Nephron (organoid): ENCODE data around the gene MPL.

ENCODE experiments used
- H3K27ac Mint-ChIP-seq, 3 experiments: 2 replicates each; pipeline ENCODE4 v1.8.0; 2020; ENCODE audit warnings: mixed read lengths in 3 of 3, mild to moderate bottlenecking in 2 of 3, moderate library complexity in 1 of 3
- H3K27me3 Mint-ChIP-seq: 2 replicates; pipeline ENCODE4 v1.8.0; 2021; ENCODE audit warnings: low read depth, mild to moderate bottlenecking, moderate library complexity, mixed read lengths
- H3K36me3 Mint-ChIP-seq: 2 replicates; pipeline ENCODE4 v1.8.0; 2020; ENCODE audit warnings: low read depth, mixed read lengths
- H3K4me1 Mint-ChIP-seq: 2 replicates; pipeline ENCODE4 v1.8.0; 2020; ENCODE audit warnings: mixed read lengths
- H3K4me3 Mint-ChIP-seq, 3 experiments: 2 replicates each; pipeline ENCODE4 v1.8.0; 2020; ENCODE audit warnings: mild to moderate bottlenecking in 3 of 3, mixed read lengths in 3 of 3, moderate library complexity in 2 of 3
- H3K9me3 Mint-ChIP-seq: 2 replicates; pipeline ENCODE4 v1.8.0; 2020; ENCODE audit warnings: mixed read lengths
- TF ChIP-seq, protein P1 (sequence below), 3 experiments: fragments of 200-600 bp; sonication (generic); IDR thresholded peaks; one replicate each; pipeline ENCODE4 v1.5.0; 2021; ENCODE audit warnings: antibody characterized with exemption in 3 of 3; ENCODE audit not compliant: unreplicated experiment in 3 of 3

Gene MPL

GRCh38 chr1:43313771-43314170 is 23.8 kb upstream of the MPL start:
- no peaks in the 10 kb centered on the region for H3K36me3 Mint-ChIP-seq
- no peak overlapping the region for H3K27ac Mint-ChIP-seq
- peaks cover 10% of the 10 kb centered on the region for H3K27me3 Mint-ChIP-seq
- no peaks in the 10 kb centered on the region for H3K9me3 Mint-ChIP-seq
- H3K4me3 Mint-ChIP-seq = no peak overlapping the region
- H3K4me1 Mint-ChIP-seq = no peaks in the 10 kb centered on the region
- TF ChIP-seq, protein P1, sequence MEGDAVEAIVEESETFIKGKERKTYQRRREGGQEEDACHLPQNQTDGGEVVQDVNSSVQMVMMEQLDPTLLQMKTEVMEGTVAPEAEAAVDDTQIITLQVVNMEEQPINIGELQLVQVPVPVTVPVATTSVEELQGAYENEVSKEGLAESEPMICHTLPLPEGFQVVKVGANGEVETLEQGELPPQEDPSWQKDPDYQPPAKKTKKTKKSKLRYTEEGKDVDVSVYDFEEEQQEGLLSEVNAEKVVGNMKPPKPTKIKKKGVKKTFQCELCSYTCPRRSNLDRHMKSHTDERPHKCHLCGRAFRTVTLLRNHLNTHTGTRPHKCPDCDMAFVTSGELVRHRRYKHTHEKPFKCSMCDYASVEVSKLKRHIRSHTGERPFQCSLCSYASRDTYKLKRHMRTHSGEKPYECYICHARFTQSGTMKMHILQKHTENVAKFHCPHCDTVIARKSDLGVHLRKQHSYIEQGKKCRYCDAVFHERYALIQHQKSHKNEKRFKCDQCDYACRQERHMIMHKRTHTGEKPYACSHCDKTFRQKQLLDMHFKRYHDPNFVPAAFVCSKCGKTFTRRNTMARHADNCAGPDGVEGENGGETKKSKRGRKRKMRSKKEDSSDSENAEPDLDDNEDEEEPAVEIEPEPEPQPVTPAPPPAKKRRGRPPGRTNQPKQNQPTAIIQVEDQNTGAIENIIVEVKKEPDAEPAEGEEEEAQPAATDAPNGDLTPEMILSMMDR (IDR thresholded peaks at IDR 0.05; ENCODE audit: unreplicated experiment in 3 of 3) = no peak

DNA sequence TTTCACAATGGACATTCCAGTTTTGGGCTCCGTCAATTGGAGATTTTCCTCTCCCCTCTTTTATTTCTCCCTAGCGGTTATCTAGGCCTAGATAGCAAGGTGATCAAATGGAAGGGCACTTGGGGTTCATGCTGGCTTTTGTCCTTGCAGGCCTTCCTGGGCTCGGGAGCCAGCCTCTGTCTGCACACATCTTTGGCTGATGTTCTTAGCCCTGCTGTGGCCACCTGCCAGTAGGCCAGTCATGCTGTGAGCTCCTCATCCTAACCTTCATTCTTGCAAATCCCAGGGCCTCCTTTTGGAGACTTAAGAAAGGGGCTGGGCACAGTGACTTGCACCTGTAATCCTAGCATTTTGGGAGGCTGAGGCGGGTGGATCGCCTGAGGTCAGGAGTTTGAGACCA is 23.4 kb upstream of the MPL start:
- H3K4me1 Mint-ChIP-seq = no peaks in the 10 kb centered on the region
- H3K4me3 Mint-ChIP-seq = no peak overlapping the region
- H3K27me3 Mint-ChIP-seq = peaks cover 10% of the 10 kb centered on the region
- TF ChIP-seq, protein P1 (IDR thresholded peaks at IDR 0.05; ENCODE audit: unreplicated experiment in 3 of 3) = no peak
- no peaks in the 10 kb centered on the region for H3K9me3 Mint-ChIP-seq
- no peak overlapping the region for H3K27ac Mint-ChIP-seq
- no peaks in the 10 kb centered on the region for H3K36me3 Mint-ChIP-seq

GRCh38 chr1:43315481-43315880 is 22.1 kb upstream of the MPL start:
- Mint-ChIP-seq H3K9me3 (no peaks in the 10 kb centered on the region), H3K4me3 (no peak overlapping the region), H3K36me3 (no peaks in the 10 kb centered on the region), H3K27me3 (peaks cover 10% of the 10 kb centered on the region), H3K27ac (no peak overlapping the region), H3K4me1 (no peaks in the 10 kb centered on the region)
- TF ChIP-seq, protein P1 (IDR thresholded peaks at IDR 0.05; ENCODE audit: unreplicated experiment in 3 of 3) = no peak

DNA sequence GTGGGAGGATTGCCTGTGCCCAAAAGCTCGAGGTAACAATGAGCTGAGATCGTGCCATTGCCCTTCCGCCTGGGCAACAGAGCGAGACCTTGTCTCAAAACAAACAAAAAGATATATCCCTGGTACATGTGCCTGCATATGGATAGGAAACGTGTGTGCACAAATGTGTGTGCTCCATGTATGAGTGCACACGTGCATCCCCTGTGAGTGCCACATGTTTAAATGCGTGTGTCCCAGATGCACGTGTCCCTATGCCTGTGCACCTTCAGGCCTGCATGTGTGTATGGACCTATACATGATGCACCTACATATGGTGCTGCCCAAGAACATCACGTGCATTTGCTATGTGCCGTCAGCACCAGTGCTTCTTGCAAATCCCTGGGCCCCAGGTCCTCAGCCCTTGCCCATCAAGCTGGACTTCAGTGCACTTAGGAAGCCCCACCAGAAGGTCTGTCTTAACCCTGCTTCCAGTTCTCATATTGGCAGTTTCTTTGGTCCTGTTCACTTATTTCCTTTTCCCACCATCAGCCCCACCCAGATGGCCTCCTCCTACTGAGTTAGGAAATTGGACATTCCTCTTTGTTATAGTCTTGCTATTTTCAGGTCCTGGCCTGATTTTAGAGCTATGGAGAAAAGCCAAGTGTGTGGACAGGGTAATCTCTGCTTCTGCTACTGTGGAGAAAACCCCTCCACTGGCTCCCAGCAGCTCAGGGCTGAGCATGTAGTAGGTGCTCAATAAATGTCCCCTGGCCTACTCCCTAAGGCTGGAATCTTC is 21.5 kb upstream of the MPL start:
- Mint-ChIP-seq H3K9me3 (no peaks in the 10 kb centered on the region), H3K27me3 (peaks cover 10% of the 10 kb centered on the region), H3K4me3 (no peak overlapping the region), H3K36me3 (no peaks in the 10 kb centered on the region), H3K4me1 (no peaks in the 10 kb centered on the region), H3K27ac (no peak overlapping the region)
- TF ChIP-seq, protein P1 (IDR thresholded peaks at IDR 0.05; ENCODE audit: unreplicated experiment in 3 of 3) = no peak

DNA sequence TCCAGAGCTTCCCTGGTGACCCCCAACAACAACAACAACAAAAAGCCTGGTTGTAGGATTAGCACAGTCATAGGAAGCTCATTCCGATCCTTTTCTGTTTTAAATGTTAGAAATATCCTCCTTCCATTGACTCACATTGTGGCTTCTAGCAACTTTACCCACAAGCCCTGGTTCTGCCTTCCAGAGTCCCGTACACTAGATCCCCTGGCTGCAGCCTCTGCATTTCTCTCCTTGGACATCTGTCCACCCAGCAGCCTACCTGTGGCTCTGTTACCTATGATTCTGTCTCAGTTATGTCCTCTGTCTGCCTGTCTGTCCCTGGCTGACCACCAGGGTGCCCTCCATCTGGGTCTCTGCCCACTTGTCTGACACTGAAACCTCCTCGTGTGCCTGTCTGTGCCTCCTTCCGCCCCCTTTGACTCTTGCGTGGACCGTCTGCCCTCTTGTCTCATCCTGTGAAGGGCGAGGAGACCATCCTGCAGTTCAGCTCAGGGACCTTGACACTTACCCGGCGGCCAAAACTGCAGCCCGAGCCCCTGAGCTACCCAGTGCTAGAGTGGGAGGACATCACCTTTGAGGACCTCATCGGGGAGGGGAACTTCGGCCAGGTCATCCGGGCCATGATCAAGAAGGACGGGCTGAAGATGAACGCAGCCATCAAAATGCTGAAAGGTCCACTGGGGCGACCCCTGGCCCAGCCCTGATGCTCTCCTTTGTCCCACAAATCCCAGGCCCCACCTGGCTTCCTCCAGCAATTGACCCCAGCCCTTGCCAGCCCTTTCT is 20.7 kb upstream of the MPL start:
- no peaks in the 10 kb centered on the region for H3K4me1 Mint-ChIP-seq
- H3K36me3 Mint-ChIP-seq = no peaks in the 10 kb centered on the region
- TF ChIP-seq, protein P1 (IDR thresholded peaks at IDR 0.05; ENCODE audit: unreplicated experiment in 3 of 3) = no peak
- no peaks in the 10 kb centered on the region for H3K9me3 Mint-ChIP-seq
- no peak overlapping the region for H3K27ac Mint-ChIP-seq
- H3K4me3 Mint-ChIP-seq = no peak overlapping the region
- peaks cover 13% of the 10 kb centered on the region for H3K27me3 Mint-ChIP-seq
